K562 (cell line): ENCODE results near the gene SAP30BP. TPM values are rescaled to one million over a fixed set of nuclear protein-coding genes. Genes with fewer than 3 reads are reported as not detected.

Experiments
- ATAC-seq: fragments of 200-7000 bp; cut with Tn5 transposase; 3 replicates; pipeline ENCODE4 v1.9.1; 2020; ENCODE audit warnings: moderate library complexity
- BruUV-seq: library from RNA; stranded (reverse); fragments of 400-500 nt; replicated peaks from 2 replicates; lab custom pipeline; 2021; lab: Mats Ljungman, UMichigan
- CTCF ChIA-PET: fragments of 300-600 bp; formaldehyde crosslinking; extraction: SDS; loops from one replicate; lab custom pipeline; 2021; ENCODE audit warnings: low intra/inter-chr PET ratio; lab: Yijun Ruan, JAX
- POLR2A ChIA-PET: fragments of 300-600, 350-650 bp; sonication (Branson Sonifier 250); formaldehyde crosslinking; extraction: SDS; loops from one replicate; lab custom pipeline; 2021; ENCODE audit warnings: antibody characterized with exemption, inconsistent platforms; lab: Yijun Ruan, JAX
- DNase-seq, 4 experiments: peaks; one replicate each; pipeline versions ENCODE4 v3.0.0 to v3.0.0-alpha.2; 2011 to 2018; ENCODE audit warnings: low spot score in 3 of 4, mixed read lengths in 3 of 4; ENCODE audit errors: extremely low read depth in 1 of 4
- FAIRE-seq: peaks from 2 replicates; lab custom pipeline; 2011; peaks lifted over from hg19 to GRCh38; lab: Jason Lieb, UNC
- H2AFZ ChIP-seq: 2 replicates; pipeline ENCODE4 v1.6.0; 2011; ENCODE audit warnings: low read depth, low read length, control low read depth, inconsistent platforms
- H3K27ac ChIP-seq: fragments of 200-600 bp; 3 replicates; pipeline ENCODE4 v1.8.0; 2011; ENCODE audit warnings: low read depth, mild to moderate bottlenecking, control low read depth, inconsistent platforms, low read length, moderate library complexity, mixed read lengths; ENCODE audit errors: extremely low read depth
- H3K27me3 ChIP-seq, 2 experiments: fragments of 300-600 bp in 1 of 2; 2 replicates in 1 of 2; 3 replicates in 1 of 2; pipeline versions ENCODE4 v1.6.0 to v1.8.0; 2011; ENCODE audit warnings: inconsistent platforms in 2 of 2, low read length in 2 of 2, mild to moderate bottlenecking in 1 of 2, mixed read lengths in 1 of 2, moderate library complexity in 1 of 2; ENCODE audit not compliant: control insufficient read depth in 2 of 2, insufficient read depth in 2 of 2
- H3K36me3 ChIP-seq: fragments of 300-600 bp; 3 replicates; pipeline ENCODE4 v1.8.0; 2011; ENCODE audit warnings: mild to moderate bottlenecking, low read length, inconsistent platforms; ENCODE audit not compliant: control insufficient read depth, insufficient read depth
- H3K4me1 ChIP-seq, 2 experiments: fragments of 200-600 bp in 1 of 2; replicated peaks in 1 of 2; 2 replicates in 1 of 2; 3 replicates in 1 of 2; pipeline versions ENCODE4 v1.5.1 to v1.8.0; 2011; ENCODE audit warnings: inconsistent platforms in 2 of 2, low read length in 2 of 2, mild to moderate bottlenecking in 1 of 2, mixed read lengths in 1 of 2, moderate library complexity in 1 of 2; ENCODE audit not compliant: control insufficient read depth in 2 of 2, insufficient read depth in 2 of 2
- H3K4me2 ChIP-seq: 2 replicates; pipeline ENCODE4 v1.6.1; 2011; ENCODE audit warnings: low read length, control low read depth, inconsistent platforms, mixed read lengths; ENCODE audit not compliant: insufficient read depth
- H3K4me3 ChIP-seq: fragments of 200-600 bp; sonication (generic), shearing (Covaris generic); 2 replicates; pipeline ENCODE4 v1.5.1; 2016; ENCODE audit warnings: control low read depth, inconsistent platforms
- H3K79me2 ChIP-seq: fragments of 200-600 bp; 3 replicates; pipeline ENCODE4 v1.8.0; 2011; ENCODE audit warnings: low read length, inconsistent platforms; ENCODE audit not compliant: control insufficient read depth, insufficient read depth
- H3K9ac ChIP-seq, 2 experiments: 2 replicates each; pipeline versions ENCODE4 v1.6.0 to v1.6.1; 2011; ENCODE audit warnings: low read depth in 2 of 2, low read length in 2 of 2, control low read depth in 1 of 2, inconsistent platforms in 1 of 2, mild to moderate bottlenecking in 1 of 2, mixed read lengths in 1 of 2; ENCODE audit not compliant: insufficient read depth in 1 of 2
- H3K9me1 ChIP-seq: one replicate; pipeline ENCODE4 v1.6.0; 2011; ENCODE audit warnings: inconsistent platforms, mild to moderate bottlenecking, low read length, moderate library complexity; ENCODE audit not compliant: control insufficient read depth, insufficient read depth
- H3K9me3 ChIP-seq: replicated peaks from 2 replicates; pipeline ENCODE4 v1.5.1; 2011; ENCODE audit warnings: low read depth, low read length, inconsistent platforms; ENCODE audit not compliant: control insufficient read depth, insufficient read depth
- H4K20me1 ChIP-seq: replicated peaks from 2 replicates; pipeline ENCODE4 v1.6.1; 2011; ENCODE audit warnings: low read length, inconsistent platforms, mixed read lengths; ENCODE audit not compliant: control insufficient read depth, insufficient read depth
- ARID1B ChIP-seq: fragments of 450-650 bp; IDR thresholded peaks from 2 replicates; pipeline ENCODE4 v1.6.1; 2016; ENCODE audit warnings: antibody characterized with exemption, mild to moderate bottlenecking, inconsistent platforms
- DIDO1 ChIP-seq: fragments of 450-650 bp; IDR thresholded peaks from 2 replicates; pipeline ENCODE4 v1.6.1; 2016; ENCODE audit warnings: low read depth, missing biosample characterization, missing genetic modification characterization
- EP400 ChIP-seq: fragments of 450-650 bp; IDR thresholded peaks from 2 replicates; pipeline ENCODE4 v1.6.1; 2017; ENCODE audit warnings: antibody characterized with exemption, mild to moderate bottlenecking, moderate library complexity
- MTA2 ChIP-seq: fragments of 450-650 bp; IDR thresholded peaks from 2 replicates; pipeline ENCODE4 v1.6.1; 2016; ENCODE audit warnings: low read depth
- SMARCE1 ChIP-seq: fragments of 450-650 bp; IDR thresholded peaks from 2 replicates; pipeline ENCODE4 v1.7.1; 2016; ENCODE audit warnings: mild to moderate bottlenecking
- TOE1 ChIP-seq, 2 experiments: fragments of 450-650 bp in 1 of 2; sonication (generic) in 1 of 2; formaldehyde crosslinking in 1 of 2; IDR thresholded peaks; 2 replicates each; pipeline versions ENCODE4 v1.7.1 to v1.8.0; 2016 to 2022; ENCODE audit warnings: borderline replicate concordance in 2 of 2, mild to moderate bottlenecking in 2 of 2, antibody characterized with exemption in 1 of 2, inconsistent platforms in 1 of 2, low read depth in 1 of 2, missing genetic modification reagents in 1 of 2, moderate library complexity in 1 of 2
- WGBS: fragments of 100-300 bp; shearing (Covaris generic); methylation state at CpG from one replicate; pipeline ENCODE4 v1.1.6; 2016; ENCODE audit warnings: low coverage, mixed read lengths; ENCODE audit not compliant: insufficient coverage; ENCODE audit errors: missing lambda C conversion rate; 5-methylcytosine and 5-hydroxymethylcytosine counted together
- in situ Hi-C: fragments of 300-500 bp; cut with MboI; formaldehyde crosslinking; loops from 4 replicates; pipeline ENCODE4 v1.15.0; 2018; ENCODE audit warnings: inconsistent platforms, mixed read lengths
- intact Hi-C: fragments of 100-400 bp; cut with micrococcal nuclease; formaldehyde crosslinking; loops from 2 replicates; pipeline ENCODE4 v1.14.2; 2022
- polyA plus RNA-seq, 8 experiments: library from polyadenylated mRNA; depleted of rRNA in 4 of 8; stranded (reverse) in 5 of 8; unstranded in 3 of 8; fragments of >200 nt; fragmentation: Nextera tagmentation in 2 of 8; fragmentation: Illumina TruSeq in 1 of 8; extraction: Ambion mirVana in 2 of 8; extraction: Trizol in 1 of 8; gene quantifications; 2 replicates each; pipeline versions ENCODE4 v1.2.1 to v1.2.3, GENCODE V29; 2011 to 2014; ENCODE audit warnings: inconsistent platforms in 1 of 8, missing spikeins in 1 of 8
- total RNA-seq, 7 experiments: library from RNA; depleted of rRNA in 6 of 7; stranded (reverse); fragments of >200 nt in 6 of 7; fragmentation: Illumina TruSeq in 2 of 7; extraction: Trizol in 2 of 7; gene quantifications; 2 replicates each; pipeline versions ENCODE4 v1.2.1 to v1.2.3, GENCODE V29; 2011 to 2021; ENCODE audit warnings: low replicate concordance in 1 of 7
- TF ChIP-seq, protein P1 (sequence below), 2 experiments: fragments of 450-650 bp; conservative IDR thresholded peaks; 2 replicates each; pipeline ENCODE4 v1.6.1; 2017; ENCODE audit warnings: mild to moderate bottlenecking in 2 of 2, moderate library complexity in 2 of 2

Gene SAP30BP
- total and polyA plus RNA-seq, 9 of the 15 experiments (the other 6 are each of a cell fraction or from before 2014, with no cell fraction given) = 45.3 to 154 (median 71.7) TPM

DNA sequence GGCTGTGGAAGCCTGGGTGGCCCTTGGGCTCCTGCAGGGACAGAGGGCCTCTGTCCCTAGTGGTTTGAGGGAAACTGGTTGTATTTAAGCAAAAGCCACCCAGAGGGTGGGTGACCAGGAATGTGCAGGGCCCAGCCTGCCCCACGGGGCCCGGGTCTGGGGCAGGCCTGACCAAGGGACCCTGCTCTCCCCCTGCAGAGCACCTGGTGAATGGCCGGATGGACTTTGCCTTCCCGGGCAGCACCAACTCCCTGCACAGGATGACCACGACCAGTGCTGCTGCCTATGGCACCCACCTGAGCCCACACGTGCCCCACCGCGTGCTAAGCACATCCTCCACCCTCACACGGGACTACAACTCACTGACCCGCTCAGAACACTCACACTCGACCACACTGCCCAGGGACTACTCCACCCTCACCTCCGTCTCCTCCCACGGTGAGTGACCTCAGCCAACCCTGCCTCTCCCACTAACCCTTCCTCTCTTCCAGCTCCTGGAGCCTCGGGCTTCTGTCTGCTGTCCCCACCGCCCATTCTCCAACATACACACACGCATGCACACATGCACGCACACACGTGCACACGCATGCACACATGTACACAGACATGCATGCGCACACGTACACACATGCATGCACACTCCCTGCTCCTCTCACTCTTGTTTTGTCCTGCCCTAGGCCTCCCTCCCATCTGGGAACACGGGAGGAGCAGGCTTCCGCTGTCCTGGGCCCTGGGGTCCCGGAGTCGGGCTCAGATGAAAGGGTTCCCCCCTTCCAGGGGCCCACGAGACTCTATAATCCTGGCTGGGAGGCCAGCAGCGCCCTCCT lies 87.5 kb downstream of the SAP30BP start:
- peak overlapping the region; percentile 59 to 91 for H3K9ac ChIP-seq
- TF ChIP-seq ARID1B (peak; percentile 35; the same call in 1 of the 2 replicates), MTA2 (0 out of 2 replicates have a peak, but pooled peaks have one; percentile 12), DIDO1 (no peak), TOE1 (IDR thresholded peaks at IDR 0.05; ENCODE audit: borderline replicate concordance) (no peak), TOE1 (CRISPR knock-in tag; IDR thresholded peaks at IDR 0.05; ENCODE audit: borderline replicate concordance, low read depth) (0 out of 2 replicates have a peak, but pooled peaks have one; percentile 71), SMARCE1 (peak; percentile 16; the same call in 1 of the 2 replicates), EP400 (peak; percentile 36; the same call in 1 of the 2 replicates)
- TF ChIP-seq, protein P1, sequence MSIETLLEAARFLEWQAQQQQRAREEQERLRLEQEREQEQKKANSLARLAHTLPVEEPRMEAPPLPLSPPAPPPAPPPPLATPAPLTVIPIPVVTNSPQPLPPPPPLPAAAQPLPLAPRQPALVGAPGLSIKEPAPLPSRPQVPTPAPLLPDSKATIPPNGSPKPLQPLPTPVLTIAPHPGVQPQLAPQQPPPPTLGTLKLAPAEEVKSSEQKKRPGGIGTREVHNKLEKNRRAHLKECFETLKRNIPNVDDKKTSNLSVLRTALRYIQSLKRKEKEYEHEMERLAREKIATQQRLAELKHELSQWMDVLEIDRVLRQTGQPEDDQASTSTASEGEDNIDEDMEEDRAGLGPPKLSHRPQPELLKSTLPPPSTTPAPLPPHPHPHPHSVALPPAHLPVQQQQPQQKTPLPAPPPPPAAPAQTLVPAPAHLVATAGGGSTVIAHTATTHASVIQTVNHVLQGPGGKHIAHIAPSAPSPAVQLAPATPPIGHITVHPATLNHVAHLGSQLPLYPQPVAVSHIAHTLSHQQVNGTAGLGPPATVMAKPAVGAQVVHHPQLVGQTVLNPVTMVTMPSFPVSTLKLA (conservative IDR thresholded peaks at IDR 0.05) = peak in 1 of 2 experiments; percentile 55; a peak in 1 of 4 replicates

More for the DNA sequence above, 87.5 kb downstream of the SAP30BP start:
- ATAC-seq (peak; percentile 23), FAIRE-seq (peak; percentile 71), DNase-seq (peak; percentile 61 to 70 (median 64))
- Histone ChIP-seq H3K4me1 (peaks cover 13 to 80% of the 10 kb centered on the region in 2 experiments), H3K4me3 (no peak overlapping the region), H3K9me1 (no peaks in the 10 kb centered on the region), H4K20me1 (no peaks in the 10 kb centered on the region; the same call in 1 of the 2 replicates), H3K4me2 (peak overlapping the region; percentile 61), H2AFZ (peak overlapping the region; percentile 97), H3K79me2 (no peaks in the 10 kb centered on the region), H3K27ac (peak overlapping the region; percentile 76), H3K36me3 (no peaks in the 10 kb centered on the region), H3K9me3 (no peaks in the 10 kb centered on the region), H3K27me3 (no peaks in the 10 kb centered on the region)
- 46% methylated on average over 21 of the region's 27 CpGs for WGBS
- ChIA-PET POLR2A (interaction anchor here (0.6 to 14.7 kb wide), 7 partner anchors 9 to 516 kb away, joined by 3 to 464 read pairs (median 6); partner anchors contain the start of gene GALK1), CTCF (no interaction called here)
- intact Hi-C loops (loop anchor here (5.0 to 10.0 kb wide), 2 partner anchors 237 to 250 kb away; partner anchors contain the start of genes CASKIN2, CDK3 and TSEN54), in situ Hi-C loops (no loop called here)
- BruUV-seq = no TSS peak
